Forelimb muscle (tissue), 1 donor: ENCODE data around the gene WDR27. TPM values are rescaled to one million over a fixed set of nuclear protein-coding genes. Genes with fewer than 3 reads are reported as not detected.

ENCODE experiments used
- DNase-seq: peaks from one replicate; pipeline ENCODE4 v3.0.0-alpha.2; 2013; ENCODE audit warnings: low read depth
- polyA plus RNA-seq: library from polyadenylated mRNA; unstranded; fragments of 120-200 nt; gene quantifications from one replicate; pipeline ENCODE4 v1.2.1, GENCODE V29; 2013; ENCODE audit not compliant: insufficient read length

The WDR27 gene
- polyA plus RNA-seq = 42.5 TPM

- peak; percentile 90 for DNase-seq
Measured at GRCh38 chr6:169701954-169702839, at the start of gene WDR27, which contains the start of gene C6orf120. TSS of gene WDR27 (minus strand) at chr6:169702029. CDS start at chr6:169689005, 13,024 bp downstream. TSS of gene C6orf120 (plus strand) at chr6:169702126. CDS start at chr6:169702460, 334 bp downstream.

- no peak for DNase-seq
Measured at GRCh38 chr6:169746556-169746955, 44.7 kb upstream of the WDR27 start.

- DNase-seq = no peak
Measured at GRCh38 chr6:169745405-169745804, 43.6 kb upstream of the WDR27 start.

- no peak for DNase-seq
Measured at GRCh38 chr6:169741344-169741743, 39.5 kb upstream of the WDR27 start.

- no peak for DNase-seq
Measured at GRCh38 chr6:169738976-169739529, 37.2 kb upstream of the WDR27 start.

- DNase-seq = no peak
Measured at GRCh38 chr6:169738204-169738975, 36.6 kb upstream of the WDR27 start.

GRCh38 chr6:169729961-169730360 is 28.1 kb upstream of the WDR27 start:
- DNase-seq = no peak

GRCh38 chr6:169726963-169727362 is 25.1 kb upstream of the WDR27 start:
- no peak for DNase-seq

GRCh38 chr6:169726049-169726400 is 24.2 kb upstream of the WDR27 start:
- no peak for DNase-seq

GRCh38 chr6:169725125-169726048 is 23.6 kb upstream of the WDR27 start:
- DNase-seq = no peak

- no peak for DNase-seq
Measured at GRCh38 chr6:169724494-169725124, 22.8 kb upstream of the WDR27 start, which contains the start of gene PHF10. TSS of gene PHF10 (minus strand) at chr6:169724500. CDS start at chr6:169723931, 569 bp downstream.

GRCh38 chr6:169723991-169724493 is 22.2 kb upstream of the WDR27 start:
- no peak for DNase-seq

- DNase-seq = no peak
Measured at GRCh38 chr6:169723200-169723909, 21.5 kb upstream of the WDR27 start.

- DNase-seq = no peak
Measured at GRCh38 chr6:169722362-169723199, 20.8 kb upstream of the WDR27 start.

GRCh38 chr6:169720207-169720855 is 18.5 kb upstream of the WDR27 start:
- no peak for DNase-seq

GRCh38 chr6:169719117-169719516 is 17.3 kb upstream of the WDR27 start:
- no peak for DNase-seq

GRCh38 chr6:169714595-169714994 is 12.8 kb upstream of the WDR27 start:
- DNase-seq = no peak

- DNase-seq = no peak
Measured at GRCh38 chr6:169714178-169714577, 12.3 kb upstream of the WDR27 start.
